A172 (cell line): ENCODE results near the gene PCDHGB5. TPM values are rescaled to one million over a fixed set of nuclear protein-coding genes. Genes with fewer than 3 reads are reported as not detected.

Experiments used
- DNase-seq: peaks from one replicate; pipeline ENCODE4 v3.0.0-alpha.2; 2015; ENCODE audit warnings: low spot score
- total RNA-seq: library from RNA; depleted of rRNA; stranded (reverse); fragments of >200 nt; shearing (Covaris generic); gene quantifications from 2 replicates; pipeline ENCODE4 v1.2.3, GENCODE V29; 2014; rRNA removed

PCDHGB5 gene
- total RNA-seq, 1 experiment from 2014 or later: not detected

DNA sequence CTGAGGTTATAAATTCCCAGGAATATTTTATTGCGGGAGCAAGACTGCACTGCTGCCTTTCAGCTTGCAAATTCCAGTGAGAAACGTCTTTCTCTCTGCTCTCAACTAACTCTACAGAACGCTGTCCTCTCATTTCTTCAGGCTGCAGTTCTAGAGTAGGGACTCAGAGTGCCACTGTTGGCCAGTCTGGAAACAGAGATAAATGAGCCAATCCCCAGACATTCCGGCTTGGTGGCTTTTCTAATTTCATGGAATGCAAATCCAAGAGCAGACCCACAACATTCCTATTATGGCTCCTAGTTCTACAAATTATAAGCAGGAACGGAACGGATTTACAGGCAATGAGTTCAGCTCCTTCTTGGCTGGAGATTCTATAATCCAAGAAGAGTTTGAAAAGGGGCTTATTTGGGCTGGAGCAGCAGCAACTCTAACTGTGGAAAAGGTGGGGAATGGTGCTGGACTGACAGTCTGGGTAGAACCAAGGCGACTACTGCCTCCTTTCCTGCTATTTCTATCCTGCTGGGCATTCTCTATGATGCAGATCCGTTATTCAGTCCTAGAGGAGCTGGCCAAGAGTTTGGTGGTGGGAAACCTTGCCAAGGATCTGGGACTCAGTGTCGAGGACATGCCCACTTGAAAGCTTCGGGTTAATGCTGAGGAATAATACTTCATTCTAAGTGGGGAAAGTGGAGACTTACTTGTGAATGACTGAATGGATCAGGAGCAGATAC, 41.8 kb downstream of the PCDHGB5 start:
- DNase-seq: no peak

DNA sequence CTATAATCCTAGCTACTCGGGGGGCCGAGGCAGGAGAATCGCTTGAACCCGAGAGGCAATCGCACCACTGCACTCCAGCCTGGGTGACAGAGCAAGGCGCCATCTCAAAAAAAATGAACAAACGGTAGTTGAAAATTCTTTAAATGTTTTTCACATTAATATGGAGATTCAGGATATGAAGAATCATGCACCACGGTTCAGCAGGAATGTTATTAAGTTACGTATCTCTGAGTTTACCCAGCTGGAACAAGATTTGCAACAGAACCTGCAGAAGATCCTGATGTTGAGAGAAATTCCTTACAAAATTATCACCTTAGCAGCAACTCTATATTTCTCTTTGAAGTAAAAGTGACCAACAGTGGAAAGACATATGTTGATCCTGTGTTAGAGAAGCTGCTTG, 42.6 kb downstream of the PCDHGB5 start:
- DNase-seq: no peak

DNA sequence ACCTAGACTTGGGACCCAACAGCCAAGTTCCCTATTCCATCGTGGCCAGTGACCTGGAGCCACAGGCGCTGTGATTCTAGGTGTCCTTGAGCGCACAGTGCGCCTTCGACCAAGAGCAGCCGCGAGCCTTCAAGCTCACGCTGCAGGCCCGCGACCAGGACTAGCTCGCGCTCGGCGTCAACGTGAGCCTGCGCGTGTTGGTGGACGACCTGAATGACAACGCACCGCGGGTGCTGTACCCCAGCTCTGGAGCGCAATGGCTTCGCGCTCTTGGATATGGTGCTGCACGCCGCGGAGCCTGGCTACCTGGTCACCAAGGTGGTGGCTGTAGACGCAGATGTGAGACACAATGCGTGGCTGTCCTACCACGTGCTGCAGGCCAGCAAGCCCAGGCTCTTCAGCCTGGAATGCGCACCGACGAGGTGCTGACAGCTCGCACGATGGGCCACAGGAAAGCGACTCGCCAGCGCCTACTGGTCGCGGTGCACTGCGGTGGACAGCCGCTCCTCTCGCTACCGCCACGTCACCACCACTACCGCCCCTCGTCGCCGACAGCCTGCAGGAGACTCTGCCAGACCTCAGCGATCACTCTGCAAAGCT, 43.9 kb downstream of the PCDHGB5 start:
- no peak for DNase-seq

Other genes with a start within 250 kb of the PCDHGB5 start
- gene PCDHB6, start 247.9 kb upstream of the PCDHGB5 start, total RNA-seq: 0.79 and 1.7 TPM in 2 replicates
- 5.2 and 6.9 TPM in 2 replicates for gene PCDHB7, start 225.3 kb upstream of the PCDHGB5 start, total RNA-seq
- gene PCDHB8, start 220.2 kb upstream of the PCDHGB5 start, total RNA-seq: 7.0 and 7.5 TPM in 2 replicates
- gene PCDHB16, start 215.6 kb upstream of the PCDHGB5 start, total RNA-seq: 4.2 and 7.9 TPM in 2 replicates
- 11.1 and 11.2 TPM in 2 replicates for gene PCDHB9, start 210.8 kb upstream of the PCDHGB5 start, total RNA-seq
- gene PCDHB10, start 205.6 kb upstream of the PCDHGB5 start, total RNA-seq: 3.9 and 7.1 TPM in 2 replicates
- 1.7 and 2.0 TPM in 2 replicates for gene PCDHB11, start 198.3 kb upstream of the PCDHGB5 start, total RNA-seq
- gene PCDHB12, start 189.2 kb upstream of the PCDHGB5 start, total RNA-seq: 0.69 and 2.5 TPM in 2 replicates
- gene PCDHB13, start 184.0 kb upstream of the PCDHGB5 start, total RNA-seq: 1.1 TPM in 2 replicates
- 17.6 and 18.2 TPM in 2 replicates for gene PCDHB14, start 174.6 kb upstream of the PCDHGB5 start, total RNA-seq
- gene PCDHB15, start 152.6 kb upstream of the PCDHGB5 start, total RNA-seq: 0.26 and 1.0 TPM in 2 replicates
- gene SLC25A2, start 93.9 kb upstream of the PCDHGB5 start, total RNA-seq: not detected in 2 replicates
- gene TAF7, start 77.2 kb upstream of the PCDHGB5 start, total RNA-seq: 109 and 119 TPM in 2 replicates
- 1.5 and 1.6 TPM in 2 replicates for gene PCDHGA1, start 67.4 kb upstream of the PCDHGB5 start, total RNA-seq
- gene PCDHGA2, start 59.2 kb upstream of the PCDHGB5 start, total RNA-seq: 0.57 and 1.1 TPM in 2 replicates
- 0.14 TPM in 1 of 2 replicates, not detected in the other for gene PCDHGA3, start 54.1 kb upstream of the PCDHGB5 start, total RNA-seq
- 1.2 and 2.0 TPM in 2 replicates for gene PCDHGB1, start 47.8 kb upstream of the PCDHGB5 start, total RNA-seq
- 1.1 and 1.4 TPM in 2 replicates for gene PCDHGA4, start 42.9 kb upstream of the PCDHGB5 start, total RNA-seq
- gene PCDHGB2, start 38.0 kb upstream of the PCDHGB5 start, total RNA-seq: 0.34 and 1.6 TPM in 2 replicates
- gene PCDHGA5, start 33.8 kb upstream of the PCDHGB5 start, total RNA-seq: 0.41 and 0.48 TPM in 2 replicates
- gene PCDHGB3, start 27.7 kb upstream of the PCDHGB5 start, total RNA-seq: 0.81 and 1.7 TPM in 2 replicates
- gene PCDHGA6, start 24.1 kb upstream of the PCDHGB5 start, total RNA-seq: 1.9 and 2.5 TPM in 2 replicates
- 0.69 TPM in 2 replicates for gene PCDHGA7, start 15.2 kb upstream of the PCDHGB5 start, total RNA-seq
- gene PCDHGB4, start 10.2 kb upstream of the PCDHGB5 start, total RNA-seq: 0.07 TPM in 2 replicates
- 0.05 and 0.31 TPM in 2 replicates for gene PCDHGA8, start 5.3 kb upstream of the PCDHGB5 start, total RNA-seq
- 2.8 and 3.4 TPM in 2 replicates for gene PCDHGA9, start 4.8 kb downstream of the PCDHGB5 start, total RNA-seq
- gene PCDHGB6, start 10.1 kb downstream of the PCDHGB5 start, total RNA-seq: 0.10 and 0.33 TPM in 2 replicates
- gene PCDHGA10, start 15.0 kb downstream of the PCDHGB5 start, total RNA-seq: 4.7 and 5.3 TPM in 2 replicates
- gene PCDHGB7, start 19.7 kb downstream of the PCDHGB5 start, total RNA-seq: 14.6 and 15.0 TPM in 2 replicates
- gene PCDHGA11, start 23.1 kb downstream of the PCDHGB5 start, total RNA-seq: 0.19 and 0.89 TPM in 2 replicates
- gene PCDHGA12, start 32.6 kb downstream of the PCDHGB5 start, total RNA-seq: 0.31 TPM in 1 of 2 replicates, not detected in the other
- 46.6 and 51.7 TPM in 2 replicates for gene PCDHGC3, start 78.0 kb downstream of the PCDHGB5 start, total RNA-seq
- gene PCDHGC4, start 87.1 kb downstream of the PCDHGB5 start, total RNA-seq: 0.22 TPM in 1 of 2 replicates, not detected in the other
- gene PCDHGC5, start 91.1 kb downstream of the PCDHGB5 start, total RNA-seq: 1.1 and 3.7 TPM in 2 replicates
- 28.2 and 32.9 TPM in 2 replicates for gene DIAPH1, start 221.1 kb downstream of the PCDHGB5 start, total RNA-seq
- 74.1 and 78.7 TPM in 2 replicates for gene HDAC3, start 238.9 kb downstream of the PCDHGB5 start, total RNA-seq
- 6.9 and 10.4 TPM in 2 replicates for gene RELL2, start 239.1 kb downstream of the PCDHGB5 start, total RNA-seq